K562 (cell line): Measurements from ENCODE around the gene ADAP1. TPM values are rescaled to one million over a fixed set of nuclear protein-coding genes. Genes with fewer than 3 reads are reported as not detected.
A peak's percentile ranks its signal among the peaks of the same experiment; 100 is the strongest.
"Not testable (repeated sequence)": the region's sequence is repeated elsewhere in the genome, so short reads cannot be mapped to it uniquely, and the experiment has no call there.

ENCODE experiments used
- ATAC-seq: fragments of 200-7000 bp; cut with Tn5 transposase; 3 replicates; pipeline ENCODE4 v1.9.1; 2020; ENCODE audit warnings: moderate library complexity
- BruUV-seq: library from RNA; stranded (reverse); fragments of 400-500 nt; replicated peaks from 2 replicates; lab custom pipeline; 2021; lab: Mats Ljungman, UMichigan
- CTCF ChIA-PET: fragments of 300-600 bp; formaldehyde crosslinking; extraction: SDS; loops from one replicate; lab custom pipeline; 2021; ENCODE audit warnings: low intra/inter-chr PET ratio; lab: Yijun Ruan, JAX
- POLR2A ChIA-PET: fragments of 300-600, 350-650 bp; sonication (Branson Sonifier 250); formaldehyde crosslinking; extraction: SDS; loops from one replicate; lab custom pipeline; 2021; ENCODE audit warnings: antibody characterized with exemption, inconsistent platforms; lab: Yijun Ruan, JAX
- DNase-seq, 4 experiments: peaks; one replicate each; pipeline versions ENCODE4 v3.0.0 to v3.0.0-alpha.2; 2011 to 2018; ENCODE audit warnings: low spot score in 3 of 4, mixed read lengths in 3 of 4; ENCODE audit errors: extremely low read depth in 1 of 4
- FAIRE-seq: peaks from 2 replicates; lab custom pipeline; 2011; peaks lifted over from hg19 to GRCh38; lab: Jason Lieb, UNC
- H2AFZ ChIP-seq: 2 replicates; pipeline ENCODE4 v1.6.0; 2011; ENCODE audit warnings: low read depth, low read length, control low read depth, inconsistent platforms
- H3K27ac ChIP-seq: fragments of 200-600 bp; 3 replicates; pipeline ENCODE4 v1.8.0; 2011; ENCODE audit warnings: low read depth, mild to moderate bottlenecking, control low read depth, inconsistent platforms, low read length, moderate library complexity, mixed read lengths; ENCODE audit errors: extremely low read depth
- H3K27me3 ChIP-seq, 2 experiments: fragments of 300-600 bp in 1 of 2; 2 replicates in 1 of 2; 3 replicates in 1 of 2; pipeline versions ENCODE4 v1.6.0 to v1.8.0; 2011; ENCODE audit warnings: inconsistent platforms in 2 of 2, low read length in 2 of 2, mild to moderate bottlenecking in 1 of 2, mixed read lengths in 1 of 2, moderate library complexity in 1 of 2; ENCODE audit not compliant: control insufficient read depth in 2 of 2, insufficient read depth in 2 of 2
- H3K36me3 ChIP-seq: fragments of 300-600 bp; 3 replicates; pipeline ENCODE4 v1.8.0; 2011; ENCODE audit warnings: mild to moderate bottlenecking, low read length, inconsistent platforms; ENCODE audit not compliant: control insufficient read depth, insufficient read depth
- H3K4me1 ChIP-seq, 2 experiments: fragments of 200-600 bp in 1 of 2; replicated peaks in 1 of 2; 2 replicates in 1 of 2; 3 replicates in 1 of 2; pipeline versions ENCODE4 v1.5.1 to v1.8.0; 2011; ENCODE audit warnings: inconsistent platforms in 2 of 2, low read length in 2 of 2, mild to moderate bottlenecking in 1 of 2, mixed read lengths in 1 of 2, moderate library complexity in 1 of 2; ENCODE audit not compliant: control insufficient read depth in 2 of 2, insufficient read depth in 2 of 2
- H3K4me2 ChIP-seq: 2 replicates; pipeline ENCODE4 v1.6.1; 2011; ENCODE audit warnings: low read length, control low read depth, inconsistent platforms, mixed read lengths; ENCODE audit not compliant: insufficient read depth
- H3K4me3 ChIP-seq: fragments of 200-600 bp; sonication (generic), shearing (Covaris generic); 2 replicates; pipeline ENCODE4 v1.5.1; 2016; ENCODE audit warnings: control low read depth, inconsistent platforms
- H3K79me2 ChIP-seq: fragments of 200-600 bp; 3 replicates; pipeline ENCODE4 v1.8.0; 2011; ENCODE audit warnings: low read length, inconsistent platforms; ENCODE audit not compliant: control insufficient read depth, insufficient read depth
- H3K9ac ChIP-seq, 2 experiments: 2 replicates each; pipeline versions ENCODE4 v1.6.0 to v1.6.1; 2011; ENCODE audit warnings: low read depth in 2 of 2, low read length in 2 of 2, control low read depth in 1 of 2, inconsistent platforms in 1 of 2, mild to moderate bottlenecking in 1 of 2, mixed read lengths in 1 of 2; ENCODE audit not compliant: insufficient read depth in 1 of 2
- H3K9me1 ChIP-seq: one replicate; pipeline ENCODE4 v1.6.0; 2011; ENCODE audit warnings: inconsistent platforms, mild to moderate bottlenecking, low read length, moderate library complexity; ENCODE audit not compliant: control insufficient read depth, insufficient read depth
- H3K9me3 ChIP-seq: replicated peaks from 2 replicates; pipeline ENCODE4 v1.5.1; 2011; ENCODE audit warnings: low read depth, low read length, inconsistent platforms; ENCODE audit not compliant: control insufficient read depth, insufficient read depth
- H4K20me1 ChIP-seq: replicated peaks from 2 replicates; pipeline ENCODE4 v1.6.1; 2011; ENCODE audit warnings: low read length, inconsistent platforms, mixed read lengths; ENCODE audit not compliant: control insufficient read depth, insufficient read depth
- SAFB ChIP-seq: fragments of 200-400 bp; formaldehyde crosslinking; IDR thresholded peaks from 2 replicates; pipeline ENCODE4 v1.6.1; 2017; ENCODE audit warnings: low read depth, low read length, borderline replicate concordance
- WGBS: fragments of 100-300 bp; shearing (Covaris generic); methylation state at CpG from one replicate; pipeline ENCODE4 v1.1.6; 2016; ENCODE audit warnings: low coverage, mixed read lengths; ENCODE audit not compliant: insufficient coverage; ENCODE audit errors: missing lambda C conversion rate; 5-methylcytosine and 5-hydroxymethylcytosine counted together
- in situ Hi-C: fragments of 300-500 bp; cut with MboI; formaldehyde crosslinking; loops from 4 replicates; pipeline ENCODE4 v1.15.0; 2018; ENCODE audit warnings: inconsistent platforms, mixed read lengths
- intact Hi-C: fragments of 100-400 bp; cut with micrococcal nuclease; formaldehyde crosslinking; loops from 2 replicates; pipeline ENCODE4 v1.14.2; 2022
- polyA plus RNA-seq, 8 experiments: library from polyadenylated mRNA; depleted of rRNA in 4 of 8; stranded (reverse) in 5 of 8; unstranded in 3 of 8; fragments of >200 nt; fragmentation: Nextera tagmentation in 2 of 8; fragmentation: Illumina TruSeq in 1 of 8; extraction: Ambion mirVana in 2 of 8; extraction: Trizol in 1 of 8; gene quantifications; 2 replicates each; pipeline versions ENCODE4 v1.2.1 to v1.2.3, GENCODE V29; 2011 to 2014; ENCODE audit warnings: inconsistent platforms in 1 of 8, missing spikeins in 1 of 8
- total RNA-seq, 7 experiments: library from RNA; depleted of rRNA in 6 of 7; stranded (reverse); fragments of >200 nt in 6 of 7; fragmentation: Illumina TruSeq in 2 of 7; extraction: Trizol in 2 of 7; gene quantifications; 2 replicates each; pipeline versions ENCODE4 v1.2.1 to v1.2.3, GENCODE V29; 2011 to 2021; ENCODE audit warnings: low replicate concordance in 1 of 7

The ADAP1 gene
- total and polyA plus RNA-seq, 9 of the 15 experiments (the other 6 are each of a cell fraction or from before 2014, with no cell fraction given), result 0.27 to 1.4 (median 0.52) TPM; not detected in 3

GRCh38 chr7:1002445-1002844 lies 48.0 kb upstream of the ADAP1 start:
- H2AFZ ChIP-seq, H3K9me3 ChIP-seq, H3K4me2 ChIP-seq, DNase-seq, ATAC-seq, H3K9ac ChIP-seq, H3K9me1 ChIP-seq, H4K20me1 ChIP-seq, FAIRE-seq, intact Hi-C loops, POLR2A ChIA-PET, BruUV-seq, in situ Hi-C loops, H3K79me2 ChIP-seq, CTCF ChIA-PET, H3K27ac ChIP-seq, H3K27me3 ChIP-seq, H3K4me3 ChIP-seq: not testable (repeated sequence)
- peaks cover 13% of the 10 kb centered on the region; the same call in 1 of the 3 replicates for H3K36me3 ChIP-seq
- WGBS, result no CpG with 5 or more reads among the region's 7 CpGs
- peak; percentile 69; the same call in 1 of the 2 replicates for TF ChIP-seq SAFB
- peaks cover 0 to 40% of the 10 kb centered on the region in 2 experiments; a peak in 2 of 5 replicates for H3K4me1 ChIP-seq

GRCh38 chr7:1002026-1002425 lies 47.5 kb upstream of the ADAP1 start:
- H3K9me3 ChIP-seq, ATAC-seq, H3K27ac ChIP-seq, in situ Hi-C loops, H3K9me1 ChIP-seq, H3K9ac ChIP-seq, DNase-seq, POLR2A ChIA-PET, H3K79me2 ChIP-seq, H3K27me3 ChIP-seq, CTCF ChIA-PET, H4K20me1 ChIP-seq, BruUV-seq, FAIRE-seq, H3K4me2 ChIP-seq, intact Hi-C loops, H3K4me3 ChIP-seq, H2AFZ ChIP-seq: not testable (repeated sequence)
- WGBS, result no CpG with 5 or more reads among the region's 4 CpGs
- peaks cover 0 to 41% of the 10 kb centered on the region in 2 experiments; a peak in 2 of 5 replicates for H3K4me1 ChIP-seq
- peaks cover 14% of the 10 kb centered on the region; the same call in 1 of the 3 replicates for H3K36me3 ChIP-seq
